Skin of body (tissue), 2 donors: ENCODE data around the gene OASL. TPM values are rescaled to one million over a fixed set of nuclear protein-coding genes. Genes with fewer than 3 reads are reported as not detected.

Source experiments
- small RNA-seq: library from RNA; depleted of rRNA; stranded (forward); fragments of <200 nt; gene quantifications from one replicate; pipeline ENCODE3, GENCODE V24; 2014; ENCODE audit warnings: low replicate concordance
- total RNA-seq: library from RNA; depleted of rRNA; stranded (reverse); fragments of >200 nt; gene quantifications from one replicate; pipeline ENCODE4 v1.2.3, GENCODE V29; 2014

Gene OASL
- total RNA-seq, 1 donor from 2014 or later: 0.30 TPM

Small RNA genes within 50 kb of the gene (small RNA-seq; reads per million reads assigned to genes)
- gene AC079602.2: not detected

Other genes with a start within 250 kb of the OASL start
- gene SPPL3, start 134.9 kb downstream of the OASL start, total RNA-seq: 28.5 TPM
- not detected for gene HNF1A, start 60.7 kb downstream of the OASL start, total RNA-seq
- 8.2 TPM for gene C12orf43, start 22.8 kb downstream of the OASL start, total RNA-seq
- gene P2RX7, start 93.6 kb upstream of the OASL start, total RNA-seq: 4.2 TPM
- 9.3 TPM for gene P2RX4, start 170.9 kb upstream of the OASL start, total RNA-seq